ENCODE results near the gene ATP1B3.
"Not testable (repeated sequence)": the region's sequence is repeated elsewhere in the genome, so short reads cannot be mapped to it uniquely, and the experiment has no call there.

ATP1B3 gene

DNA sequence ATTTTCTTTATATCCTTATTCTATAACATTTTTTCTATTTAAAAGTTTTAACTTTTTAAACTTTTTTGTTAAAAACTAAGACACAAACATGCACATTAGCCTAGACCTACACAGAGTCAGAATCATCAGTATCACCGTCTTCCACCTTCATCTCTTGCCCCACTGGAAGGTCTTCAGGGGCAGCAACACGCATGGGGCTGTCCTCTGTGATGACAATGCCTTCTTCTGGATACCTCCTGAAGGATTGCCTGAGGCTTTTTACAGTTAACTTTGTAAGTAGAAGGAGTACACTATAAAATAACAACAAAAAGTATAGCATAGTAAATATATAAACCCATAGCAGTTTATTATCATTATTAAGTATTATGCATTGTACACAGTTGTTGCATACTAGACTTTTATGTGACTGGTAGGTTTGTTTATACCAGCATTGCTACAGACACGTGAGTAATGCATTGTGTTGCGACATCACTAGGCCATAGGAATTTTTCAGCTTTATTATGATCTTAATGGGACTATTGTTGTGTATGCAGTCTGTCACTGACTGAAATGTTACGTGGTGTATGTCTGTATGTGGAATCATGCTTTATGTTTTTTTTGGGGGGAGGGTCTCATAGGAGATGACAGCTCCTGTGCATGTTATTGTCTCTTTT, 18.2 kb downstream of the ATP1B3 start:
- H3K4me3 Mint-ChIP-seq: no peak overlapping the region
- ATAC-seq (replicated peaks; ENCODE audit: extremely low read depth, poor library complexity, severe bottlenecking) (no peak), DNase-seq (ENCODE audit: low spot score in 2 of 2) (no peak)
- H3K36me3 Mint-ChIP-seq (ENCODE audit: insufficient read depth): peaks cover 13% of the 10 kb centered on the region
- H3K4me1 Mint-ChIP-seq: peaks cover 36% of the 10 kb centered on the region
- H3K9me3 Mint-ChIP-seq: no peaks in the 10 kb centered on the region
- no peak overlapping the region for H3K27ac Mint-ChIP-seq (ENCODE audit: low read depth)
- no peaks in the 10 kb centered on the region for H3K27me3 Mint-ChIP-seq

GRCh38 chr3:141895731-141896130, 19.3 kb downstream of the ATP1B3 start:
- peaks cover 36% of the 10 kb centered on the region for H3K4me1 Mint-ChIP-seq
- DNase-seq (ENCODE audit: low spot score in 2 of 2) (no peak), ATAC-seq (replicated peaks; ENCODE audit: extremely low read depth, poor library complexity, severe bottlenecking) (no peak)
- peaks cover 15% of the 10 kb centered on the region for H3K36me3 Mint-ChIP-seq (ENCODE audit: insufficient read depth)
- no peak overlapping the region for H3K27ac Mint-ChIP-seq (ENCODE audit: low read depth)
- no peak overlapping the region for H3K4me3 Mint-ChIP-seq
- H3K9me3 Mint-ChIP-seq: peaks cover 5% of the 10 kb centered on the region
- H3K27me3 Mint-ChIP-seq: no peaks in the 10 kb centered on the region

- Mint-ChIP-seq H3K27me3 (no peaks in the 10 kb centered on the region), H3K4me3 (no peak overlapping the region), H3K27ac (ENCODE audit: low read depth) (no peak overlapping the region), H3K9me3 (peaks cover 5% of the 10 kb centered on the region), H3K36me3 (ENCODE audit: insufficient read depth) (peaks cover 16% of the 10 kb centered on the region), H3K4me1 (peaks cover 20% of the 10 kb centered on the region)
- ATAC-seq (replicated peaks; ENCODE audit: extremely low read depth, poor library complexity, severe bottlenecking): no peak
- no peak for DNase-seq (ENCODE audit: low spot score in 2 of 2)
Observed at GRCh38 chr3:141898908-141899307, 22.5 kb downstream of the ATP1B3 start.

DNA sequence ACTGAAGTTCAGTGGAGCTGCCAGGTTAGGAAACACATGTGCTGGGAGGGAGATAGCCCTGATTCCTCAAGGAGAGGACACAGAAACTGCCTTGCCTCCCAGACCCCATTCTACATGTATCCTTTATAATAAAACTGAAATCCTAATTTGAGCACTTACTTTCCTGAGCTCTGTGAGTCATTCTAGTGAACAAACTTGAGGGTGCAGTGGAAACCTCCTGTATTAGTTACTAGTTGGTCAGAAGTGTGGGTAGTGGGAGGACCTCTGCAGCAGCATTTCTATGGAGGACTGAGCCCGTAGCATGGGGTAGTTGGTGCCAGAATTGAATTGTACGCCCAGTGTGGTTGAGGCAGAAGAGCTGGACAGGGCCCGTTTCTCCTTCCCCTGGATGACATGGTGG, 23.9 kb downstream of the ATP1B3 start:
- ATAC-seq (replicated peaks; ENCODE audit: extremely low read depth, poor library complexity, severe bottlenecking) (no peak), DNase-seq (ENCODE audit: low spot score in 2 of 2) (no peak)
- Mint-ChIP-seq H3K9me3 (peaks cover 5% of the 10 kb centered on the region), H3K4me1 (peaks cover 18% of the 10 kb centered on the region), H3K27me3 (no peaks in the 10 kb centered on the region), H3K36me3 (ENCODE audit: insufficient read depth) (peaks cover 13% of the 10 kb centered on the region), H3K27ac (ENCODE audit: low read depth) (no peak overlapping the region), H3K4me3 (no peak overlapping the region)

DNA sequence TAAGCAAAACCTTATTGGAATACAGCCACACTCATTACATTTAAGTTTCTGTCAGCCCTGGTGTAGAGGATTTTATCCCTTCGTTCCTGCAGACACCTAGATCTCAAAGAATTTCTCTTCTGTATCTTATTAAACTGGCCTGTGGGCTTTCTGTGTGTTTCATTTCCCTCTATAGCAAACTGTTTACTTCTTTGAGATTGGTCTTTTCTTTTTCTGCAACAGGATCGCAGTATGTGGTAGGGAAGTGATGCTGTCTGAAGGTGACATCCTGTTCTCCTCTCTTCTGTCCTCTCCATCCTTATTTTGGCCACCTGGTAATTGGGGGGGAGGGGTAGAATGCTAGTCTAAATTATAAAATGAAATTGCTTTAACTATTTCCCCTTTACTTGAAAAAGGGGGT, 25.5 kb downstream of the ATP1B3 start:
- ATAC-seq (replicated peaks; ENCODE audit: extremely low read depth, poor library complexity, severe bottlenecking): no peak
- H3K4me1 Mint-ChIP-seq: peaks cover 17% of the 10 kb centered on the region
- H3K27me3 Mint-ChIP-seq: no peaks in the 10 kb centered on the region
- no peak for DNase-seq (ENCODE audit: low spot score in 2 of 2)
- no peak overlapping the region for H3K4me3 Mint-ChIP-seq
- H3K36me3 Mint-ChIP-seq (ENCODE audit: insufficient read depth): peaks cover 14% of the 10 kb centered on the region
- no peak overlapping the region for H3K27ac Mint-ChIP-seq (ENCODE audit: low read depth)
- H3K9me3 Mint-ChIP-seq: peaks cover 5% of the 10 kb centered on the region

DNA sequence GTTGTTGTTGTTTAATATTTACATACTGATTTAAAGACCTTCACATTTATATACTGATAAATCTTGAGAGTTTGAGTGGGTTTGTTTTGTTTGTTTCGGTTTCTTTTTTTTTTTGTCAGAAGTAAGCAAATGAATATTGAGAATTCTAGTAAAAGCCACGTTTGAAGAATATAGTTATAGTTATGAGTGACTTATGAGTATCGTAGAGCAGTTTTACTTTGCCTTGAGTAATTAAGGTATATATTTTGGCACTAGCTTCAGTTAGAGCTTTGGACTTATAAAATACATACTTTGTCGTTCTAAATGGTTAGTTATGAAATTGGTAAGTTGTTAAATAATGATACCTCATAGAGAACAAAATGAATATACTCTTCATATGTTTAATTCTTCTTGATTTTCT, 27.8 kb downstream of the ATP1B3 start:
- no peak for ATAC-seq (replicated peaks; ENCODE audit: extremely low read depth, poor library complexity, severe bottlenecking)
- Mint-ChIP-seq H3K36me3 (ENCODE audit: insufficient read depth) (peaks cover 22% of the 10 kb centered on the region), H3K9me3 (peaks cover 5% of the 10 kb centered on the region), H3K27me3 (no peaks in the 10 kb centered on the region), H3K4me3 (no peak overlapping the region), H3K27ac (ENCODE audit: low read depth) (peak overlapping the region; percentile 59), H3K4me1 (peaks cover 12% of the 10 kb centered on the region)
- DNase-seq (ENCODE audit: low spot score in 2 of 2): no peak

DNA sequence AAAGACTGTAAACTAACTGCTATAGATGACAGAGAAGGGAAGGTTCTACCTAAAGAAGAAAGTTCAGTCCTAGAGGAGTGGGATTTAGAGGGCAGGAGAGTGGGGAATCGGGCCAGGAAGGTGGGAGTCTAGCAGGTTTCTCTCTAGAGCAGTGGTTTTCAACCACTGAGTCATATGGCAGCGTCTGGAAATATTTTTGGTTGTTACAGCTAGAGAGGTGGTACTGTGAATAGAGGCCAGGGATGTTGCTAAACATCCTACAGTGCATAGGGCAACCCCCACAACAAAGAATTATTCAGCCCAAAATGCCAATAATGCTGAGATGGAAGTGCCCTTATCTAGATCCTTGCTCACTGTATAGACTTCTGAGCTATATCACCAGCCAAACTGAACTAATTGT, 28.7 kb downstream of the ATP1B3 start:
- no peak overlapping the region for H3K27ac Mint-ChIP-seq (ENCODE audit: low read depth)
- H3K27me3 Mint-ChIP-seq: no peaks in the 10 kb centered on the region
- H3K4me3 Mint-ChIP-seq: no peak overlapping the region
- H3K36me3 Mint-ChIP-seq (ENCODE audit: insufficient read depth): peaks cover 24% of the 10 kb centered on the region
- ATAC-seq (replicated peaks; ENCODE audit: extremely low read depth, poor library complexity, severe bottlenecking) (no peak), DNase-seq (ENCODE audit: low spot score in 2 of 2) (no peak)
- peaks cover 12% of the 10 kb centered on the region for H3K4me1 Mint-ChIP-seq
- peaks cover 5% of the 10 kb centered on the region for H3K9me3 Mint-ChIP-seq

GRCh38 chr3:141909408-141909807, 33.0 kb downstream of the ATP1B3 start:
- DNase-seq (ENCODE audit: low spot score in 2 of 2) (no peak), ATAC-seq (replicated peaks; ENCODE audit: extremely low read depth, poor library complexity, severe bottlenecking) (no peak)
- Mint-ChIP-seq H3K27ac (ENCODE audit: low read depth) (peak overlapping the region; percentile 1), H3K9me3 (peaks cover 6% of the 10 kb centered on the region), H3K4me3 (no peak overlapping the region), H3K4me1 (peaks cover 14% of the 10 kb centered on the region), H3K36me3 (ENCODE audit: insufficient read depth) (peaks cover 38% of the 10 kb centered on the region), H3K27me3 (no peaks in the 10 kb centered on the region)

- ATAC-seq (replicated peaks; ENCODE audit: extremely low read depth, poor library complexity, severe bottlenecking); H3K9me3 Mint-ChIP-seq; DNase-seq (ENCODE audit: low spot score in 2 of 2); H3K4me3 Mint-ChIP-seq; H3K27me3 Mint-ChIP-seq: not testable (repeated sequence)
- Mint-ChIP-seq H3K27ac (ENCODE audit: low read depth) (peak overlapping the region; percentile 73), H3K4me1 (peaks cover 11% of the 10 kb centered on the region), H3K36me3 (ENCODE audit: insufficient read depth) (peaks cover 40% of the 10 kb centered on the region)
Observed at GRCh38 chr3:141909986-141910385, 33.5 kb downstream of the ATP1B3 start.

DNA sequence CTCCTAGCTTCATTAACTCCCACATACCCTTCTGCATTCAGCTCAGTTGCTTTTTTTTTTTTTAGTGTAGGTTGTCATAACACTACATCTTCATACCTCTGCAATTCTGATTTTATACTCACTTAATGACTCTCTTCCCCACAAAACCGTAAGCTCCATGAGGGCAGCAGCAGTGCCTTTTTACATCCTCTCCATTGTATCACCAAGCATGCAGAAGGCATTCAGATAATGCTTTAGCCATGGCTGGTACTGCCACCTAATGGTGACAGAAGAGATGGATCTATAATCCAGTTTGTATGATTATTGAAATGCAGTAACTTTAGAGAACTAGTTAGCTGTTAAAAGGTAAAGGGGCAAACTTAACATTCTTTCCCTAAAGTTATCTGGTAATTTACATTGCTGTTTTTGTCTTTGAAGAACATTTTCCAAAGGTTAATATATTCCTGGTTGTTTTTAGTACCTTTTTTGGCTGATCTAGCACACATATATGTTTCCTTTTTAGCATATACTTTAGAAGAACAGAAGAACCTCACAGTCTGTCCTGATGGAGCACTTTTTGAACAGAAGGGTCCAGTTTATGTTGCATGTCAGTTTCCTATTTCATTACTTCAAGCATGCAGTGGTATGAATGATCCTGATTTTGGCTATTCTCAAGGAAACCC, 36.8 kb downstream of the ATP1B3 start:
- H3K4me1 Mint-ChIP-seq: peaks cover 6% of the 10 kb centered on the region
- H3K27me3 Mint-ChIP-seq: no peaks in the 10 kb centered on the region
- peaks cover 35% of the 10 kb centered on the region for H3K36me3 Mint-ChIP-seq (ENCODE audit: insufficient read depth)
- peak overlapping the region; percentile 4 for H3K27ac Mint-ChIP-seq (ENCODE audit: low read depth)
- ATAC-seq (replicated peaks; ENCODE audit: extremely low read depth, poor library complexity, severe bottlenecking): peak; percentile 73
- H3K9me3 Mint-ChIP-seq: peaks cover 6% of the 10 kb centered on the region
- H3K4me3 Mint-ChIP-seq: no peak overlapping the region
- peak in 1 of 2 donors; percentile 44 for DNase-seq (ENCODE audit: low spot score in 2 of 2)

- DNase-seq (ENCODE audit: low spot score in 2 of 2) (no peak), ATAC-seq (replicated peaks; ENCODE audit: extremely low read depth, poor library complexity, severe bottlenecking) (no peak)
- Mint-ChIP-seq H3K9me3 (peaks cover 6% of the 10 kb centered on the region), H3K36me3 (ENCODE audit: insufficient read depth) (peaks cover 35% of the 10 kb centered on the region), H3K27ac (ENCODE audit: low read depth) (no peak overlapping the region), H3K4me3 (no peak overlapping the region), H3K27me3 (no peaks in the 10 kb centered on the region), H3K4me1 (peaks cover 6% of the 10 kb centered on the region)
Observed at GRCh38 chr3:141914311-141914710, 37.9 kb downstream of the ATP1B3 start.

DNA sequence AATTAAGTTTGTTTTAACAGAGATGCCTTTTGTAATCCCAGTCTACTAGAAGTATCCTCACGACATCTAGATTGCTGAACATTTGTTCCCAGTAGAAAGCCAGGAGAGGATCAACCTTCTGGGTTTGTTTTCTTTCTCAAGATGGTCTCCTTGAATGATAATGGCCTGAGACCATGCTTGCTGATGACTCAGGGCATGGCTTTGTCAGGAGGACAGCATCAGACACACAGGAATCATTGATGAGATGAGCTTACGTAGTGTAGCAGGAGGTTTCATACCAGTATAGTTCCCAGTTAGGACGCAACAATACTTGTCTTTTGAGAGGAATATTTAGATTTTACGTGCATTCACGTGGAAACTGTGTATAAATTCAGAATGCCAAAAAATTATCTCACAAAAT, 38.6 kb downstream of the ATP1B3 start:
- Mint-ChIP-seq H3K4me1 (peaks cover 6% of the 10 kb centered on the region), H3K9me3 (peaks cover 6% of the 10 kb centered on the region), H3K36me3 (ENCODE audit: insufficient read depth) (peaks cover 37% of the 10 kb centered on the region), H3K27ac (ENCODE audit: low read depth) (no peak overlapping the region), H3K4me3 (no peak overlapping the region), H3K27me3 (no peaks in the 10 kb centered on the region)
- DNase-seq (ENCODE audit: low spot score in 2 of 2): no peak
- ATAC-seq (replicated peaks; ENCODE audit: extremely low read depth, poor library complexity, severe bottlenecking): no peak

- no peaks in the 10 kb centered on the region for H3K27me3 Mint-ChIP-seq
- ATAC-seq (replicated peaks; ENCODE audit: extremely low read depth, poor library complexity, severe bottlenecking) (no peak), DNase-seq (ENCODE audit: low spot score in 2 of 2) (no peak)
- no peak overlapping the region for H3K4me3 Mint-ChIP-seq
- H3K4me1 Mint-ChIP-seq: peaks cover 6% of the 10 kb centered on the region
- no peak overlapping the region for H3K27ac Mint-ChIP-seq (ENCODE audit: low read depth)
- H3K36me3 Mint-ChIP-seq (ENCODE audit: insufficient read depth): peaks cover 40% of the 10 kb centered on the region
- H3K9me3 Mint-ChIP-seq: peaks cover 6% of the 10 kb centered on the region
Observed at GRCh38 chr3:141915766-141916165, 39.3 kb downstream of the ATP1B3 start.
